ENCODE measurements around the gene TMEM117.

Gene TMEM117

GRCh38 chr12:43835656-43836474 is at the start of gene TMEM117:
TMEM117 (plus strand) TSS chr12:43836081.
- peak in 1 of 2 experiments; percentile 9 for DNase-seq (ENCODE audit: low read depth in 2 of 2)

- DNase-seq (ENCODE audit: low read depth in 2 of 2): no peak
These were observed 48.8 kb upstream of the TMEM117 start for GRCh38 chr12:43786899-43787693.

GRCh38 chr12:43789941-43790340 is 45.9 kb upstream of the TMEM117 start:
- no peak for DNase-seq (ENCODE audit: low read depth in 2 of 2)

- DNase-seq (ENCODE audit: low read depth in 2 of 2): no peak
These were observed 40.1 kb upstream of the TMEM117 start for GRCh38 chr12:43795716-43796280.

- DNase-seq (ENCODE audit: low read depth in 2 of 2): no peak
These were observed 38.2 kb upstream of the TMEM117 start for GRCh38 chr12:43797561-43798217.

- DNase-seq (ENCODE audit: low read depth in 2 of 2): no peak
These were observed 30.6 kb upstream of the TMEM117 start for GRCh38 chr12:43805149-43805859.

GRCh38 chr12:43805860-43806736 is 29.8 kb upstream of the TMEM117 start, which contains the start of gene TWF1:
TWF1 (minus strand) TSS chr12:43806317; CDS start chr12:43806245, 72 bp downstream.
- DNase-seq (ENCODE audit: low read depth in 2 of 2): peak; percentile 44 to 50

- no peak for DNase-seq (ENCODE audit: low read depth in 2 of 2)
These were observed 29.2 kb upstream of the TMEM117 start for GRCh38 chr12:43806737-43807072.

GRCh38 chr12:43807386-43807785 is 28.5 kb upstream of the TMEM117 start:
- no peak for DNase-seq (ENCODE audit: low read depth in 2 of 2)

GRCh38 chr12:43812057-43812456 is 23.8 kb upstream of the TMEM117 start:
- no peak for DNase-seq (ENCODE audit: low read depth in 2 of 2)

- no peak for DNase-seq (ENCODE audit: low read depth in 2 of 2)
These were observed 23.0 kb upstream of the TMEM117 start for GRCh38 chr12:43812926-43813325.

- no peak for DNase-seq (ENCODE audit: low read depth in 2 of 2)
These were observed 20.5 kb upstream of the TMEM117 start for GRCh38 chr12:43815416-43815815.

GRCh38 chr12:43816168-43816567 is 19.7 kb upstream of the TMEM117 start:
- no peak for DNase-seq (ENCODE audit: low read depth in 2 of 2)

GRCh38 chr12:43824207-43824775 is 11.6 kb upstream of the TMEM117 start:
- no peak for DNase-seq (ENCODE audit: low read depth in 2 of 2)

- no peak for DNase-seq (ENCODE audit: low read depth in 2 of 2)
These were observed 9.2 kb upstream of the TMEM117 start for GRCh38 chr12:43826681-43827080.

- no peak for DNase-seq (ENCODE audit: low read depth in 2 of 2)
These were observed 8.8 kb upstream of the TMEM117 start for GRCh38 chr12:43827093-43827492.

- DNase-seq (ENCODE audit: low read depth in 2 of 2): no peak
These were observed 3.3 kb upstream of the TMEM117 start for GRCh38 chr12:43832463-43833168.

GRCh38 chr12:43835264-43835655 is 621 bp upstream of the TMEM117 start:
- DNase-seq (ENCODE audit: low read depth in 2 of 2): peak in 1 of 2 experiments; percentile 4

GRCh38 chr12:43836475-43836989 is 651 bp downstream of the TMEM117 start:
- DNase-seq (ENCODE audit: low read depth in 2 of 2): peak in 1 of 2 experiments; percentile 3
